DOHH2 (cell line): Measurements from ENCODE around the gene KRT6C.

Experiments
- CTCF ChIP-seq: fragments of 200-600 bp; sonication (generic); IDR thresholded peaks from one replicate; pipeline ENCODE4 v1.5.1; 2014; ENCODE audit warnings: antibody characterized with exemption, mild to moderate bottlenecking, low read depth, low read length; ENCODE audit not compliant: poor library complexity, severe bottlenecking
- EZH2phosphoT487 ChIP-seq: fragments of 200-600 bp; sonication (generic); IDR thresholded peaks from 2 replicates; pipeline ENCODE4 v1.6.1; 2017; ENCODE audit warnings: borderline replicate concordance, mild to moderate bottlenecking, antibody characterized with exemption, low read length, moderate library complexity, mixed read lengths

DNA sequence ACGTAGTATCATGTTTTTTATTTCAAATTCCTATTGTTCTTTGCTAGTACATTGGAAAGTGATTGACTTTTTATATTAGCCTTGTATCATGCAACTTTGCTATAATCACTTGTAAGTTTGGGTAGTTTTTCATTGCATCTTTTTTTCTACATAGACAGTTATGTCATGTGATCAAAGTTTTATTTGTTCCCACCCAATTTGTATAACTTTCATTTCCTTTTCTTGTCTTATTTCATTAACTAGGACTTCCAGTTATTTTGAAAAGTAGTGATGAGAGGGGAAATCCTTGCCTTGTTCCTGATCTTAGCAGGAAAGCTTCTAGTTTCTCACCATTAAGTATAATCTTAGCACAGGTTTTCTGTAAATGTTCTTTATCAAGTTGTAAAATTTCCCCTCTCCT, 29.3 kb upstream of the KRT6C start:
- TF ChIP-seq CTCF (no peak), EZH2phosphoT487 (no peak)
